Keratinocyte (primary cell): ENCODE data around the gene DBI. TPM values are rescaled to one million over a fixed set of nuclear protein-coding genes. Genes with fewer than 3 reads are reported as not detected.
A peak's percentile ranks its signal among the peaks of the same experiment; 100 is the strongest.

ENCODE experiments used
- DNase-seq: peaks from one replicate; pipeline ENCODE4 v3.0.0-alpha.2; 2011; ENCODE audit warnings: low read depth, missing footprints, low spot score
- FAIRE-seq: peaks from 2 replicates; lab custom pipeline; 2011; peaks lifted over from hg19 to GRCh38; lab: Jason Lieb, UNC
- H2AFZ ChIP-seq: 2 replicates; pipeline ENCODE4 v1.6.0; 2012; ENCODE audit warnings: low read length, control low read depth, inconsistent platforms; ENCODE audit not compliant: control insufficient read depth
- H3K27ac ChIP-seq: 2 replicates; pipeline ENCODE4 v1.5.1; 2011; ENCODE audit warnings: low read length; ENCODE audit not compliant: control insufficient read depth, insufficient read depth
- H3K27me3 ChIP-seq: 3 replicates; pipeline ENCODE4 v1.6.0; 2011; ENCODE audit warnings: low read length; ENCODE audit not compliant: control insufficient read depth, insufficient read depth; ENCODE audit errors: extremely low read depth
- H3K36me3 ChIP-seq, 2 experiments: 2 replicates in 1 of 2; 3 replicates in 1 of 2; pipeline ENCODE4 v1.5.1; 2011; ENCODE audit warnings: low read length in 2 of 2, mild to moderate bottlenecking in 1 of 2; ENCODE audit not compliant: control insufficient read depth in 2 of 2, insufficient read depth in 2 of 2; ENCODE audit errors: extremely low read depth in 1 of 2
- H3K4me1 ChIP-seq: 3 replicates; pipeline ENCODE4 v1.5.1; 2011; ENCODE audit warnings: low read length; ENCODE audit not compliant: control insufficient read depth, insufficient read depth; ENCODE audit errors: extremely low read depth
- H3K4me2 ChIP-seq: 3 replicates; pipeline ENCODE4 v1.6.0; 2011; ENCODE audit warnings: low read depth, low read length; ENCODE audit not compliant: control insufficient read depth, insufficient read depth; ENCODE audit errors: extremely low read depth
- H3K4me3 ChIP-seq, 3 experiments: fragments of 200-600 bp in 1 of 3; sonication (generic) in 1 of 3; 2 replicates in 2 of 3; 3 replicates in 1 of 3; pipeline ENCODE4 v1.5.1; 2011 to 2016; ENCODE audit warnings: low read length in 3 of 3, mild to moderate bottlenecking in 3 of 3, control low read depth in 2 of 3, inconsistent platforms in 1 of 3, low read depth in 1 of 3, mixed read lengths in 1 of 3, mixed run types in 1 of 3, moderate library complexity in 1 of 3; ENCODE audit not compliant: control insufficient read depth in 2 of 3, insufficient read depth in 2 of 3; ENCODE audit errors: extremely low read depth in 1 of 3
- H3K79me2 ChIP-seq: 2 replicates; pipeline ENCODE4 v1.6.0; 2012; ENCODE audit warnings: low read length; ENCODE audit not compliant: control insufficient read depth, insufficient read depth
- H3K9ac ChIP-seq: 3 replicates; pipeline ENCODE4 v1.6.0; 2011; ENCODE audit warnings: low read length; ENCODE audit not compliant: control insufficient read depth, insufficient read depth; ENCODE audit errors: extremely low read depth
- H3K9me1 ChIP-seq: 3 replicates; pipeline ENCODE4 v1.6.0; 2011; ENCODE audit warnings: low read length; ENCODE audit not compliant: control insufficient read depth, insufficient read depth; ENCODE audit errors: extremely low read depth
- H3K9me3 ChIP-seq: 2 replicates; pipeline ENCODE4 v1.5.1; 2012; ENCODE audit warnings: low read depth, low read length; ENCODE audit not compliant: control insufficient read depth
- H4K20me1 ChIP-seq: 3 replicates; pipeline ENCODE4 v1.6.0; 2011; ENCODE audit warnings: low read length; ENCODE audit not compliant: control insufficient read depth, insufficient read depth; ENCODE audit errors: extremely low read depth
- CTCF ChIP-seq, 3 experiments: IDR thresholded peaks in 1 of 3; conservative IDR thresholded peaks in 1 of 3; optimal IDR thresholded peaks in 1 of 3; 2 replicates in 2 of 3; 3 replicates in 1 of 3; pipeline versions ENCODE3 to v1.5.1; 2011; ENCODE audit warnings: low read length in 3 of 3, mild to moderate bottlenecking in 3 of 3, moderate library complexity in 2 of 3, control low read depth in 1 of 3, inconsistent platforms in 1 of 3; ENCODE audit not compliant: insufficient read depth in 2 of 3; ENCODE audit errors: extremely low read depth in 1 of 3
- EZH2 ChIP-seq: IDR thresholded peaks from one replicate; pipeline ENCODE4 v1.6.1; 2012; ENCODE audit warnings: inconsistent platforms, mild to moderate bottlenecking, low read length, moderate library complexity
- dilution Hi-C: fragments of 300-500 bp; cut with MboI; formaldehyde crosslinking; loops from one replicate; pipeline ENCODE4 v1.7.0; 2020; ENCODE audit warnings: low sequenced_read_pairs; ENCODE audit not compliant: extremely low pct_ligation_motif_present
- polyA plus RNA-seq, 5 experiments: library from polyadenylated mRNA; depleted of rRNA in 3 of 5; stranded (reverse) in 3 of 5; stranded (forward) in 1 of 5; unstranded in 1 of 5; fragments of >200 nt; gene quantifications; 1 replicate in 1 of 5; 2 replicates in 3 of 5; 3 replicates in 1 of 5; pipeline versions ENCODE4 v1.2.1 to v1.2.3, GENCODE V29; 2011 to 2012; ENCODE audit warnings: missing spikeins in 2 of 5, low read depth in 1 of 5, low replicate concordance in 1 of 5

DBI gene
- polyA plus RNA-seq, 1 donor (not counting 4 experiments of a cell fraction or from before 2014, with no cell fraction given) = 590 TPM

GRCh38 chr2:119389615-119390306 is 23.0 kb downstream of the DBI start:
- no peaks in the 10 kb centered on the region for H3K27me3 ChIP-seq
- no peak overlapping the region for H3K4me3 ChIP-seq
- H3K9ac ChIP-seq = no peak overlapping the region
- H4K20me1 ChIP-seq = no peaks in the 10 kb centered on the region
- H3K79me2 ChIP-seq = no peaks in the 10 kb centered on the region
- DNase-seq (no peak), FAIRE-seq (peak; percentile 67)
- no peak overlapping the region for H2AFZ ChIP-seq
- H3K4me2 ChIP-seq = peak overlapping the region; percentile 44
- peaks cover 22% of the 10 kb centered on the region for H3K4me1 ChIP-seq
- H3K36me3 ChIP-seq = no peaks in the 10 kb centered on the region
- H3K27ac ChIP-seq = no peak overlapping the region
- no peak for TF ChIP-seq EZH2
- no peak for TF ChIP-seq CTCF (optimal IDR thresholded peaks at IDR 0.05 in 1 of 3, IDR thresholded peaks at IDR 0.05 in 1 of 3, conservative IDR thresholded peaks at IDR 0.05 in 1 of 3; ENCODE audit: extremely low read depth in 1 of 3, insufficient read depth in 2 of 3, low read length in 3 of 3)
- dilution Hi-C loops = no loop called here
- H3K9me3 ChIP-seq = no peaks in the 10 kb centered on the region
- H3K9me1 ChIP-seq = no peaks in the 10 kb centered on the region

- FAIRE-seq (no peak), DNase-seq (no peak)
- Histone ChIP-seq H3K9me1 (peaks cover 3% of the 10 kb centered on the region), H3K4me1 (peaks cover 19% of the 10 kb centered on the region), H2AFZ (no peak overlapping the region), H4K20me1 (no peaks in the 10 kb centered on the region), H3K9ac (no peak overlapping the region), H3K79me2 (no peaks in the 10 kb centered on the region), H3K9me3 (no peaks in the 10 kb centered on the region), H3K4me2 (no peak overlapping the region), H3K27ac (no peak overlapping the region), H3K4me3 (no peak overlapping the region), H3K27me3 (no peaks in the 10 kb centered on the region), H3K36me3 (no peaks in the 10 kb centered on the region)
- dilution Hi-C loops = no loop called here
- TF ChIP-seq CTCF (optimal IDR thresholded peaks at IDR 0.05 in 1 of 3, IDR thresholded peaks at IDR 0.05 in 1 of 3, conservative IDR thresholded peaks at IDR 0.05 in 1 of 3; ENCODE audit: extremely low read depth in 1 of 3, insufficient read depth in 2 of 3, low read length in 3 of 3) (no peak), EZH2 (no peak)
Measured at GRCh38 chr2:119393971-119394748, 27.4 kb downstream of the DBI start.
